Left lung (tissue), 10 donors: ENCODE data around the gene MTHFD1L. TPM values are rescaled to one million over a fixed set of nuclear protein-coding genes. Genes with fewer than 3 reads are reported as not detected.
A peak's percentile ranks its signal among the peaks of the same experiment; 100 is the strongest.
"Not testable (repeated sequence)": the region's sequence is repeated elsewhere in the genome, so short reads cannot be mapped to it uniquely, and the experiment has no call there.

ENCODE experiments used
- ATAC-seq: fragments of 200-7000 bp; cut with Tn5 transposase; one replicate; pipeline ENCODE4 v1.9.1; 2020; ENCODE audit warnings: moderate library complexity
- DNase-seq, 4 donors: peaks; one replicate each; pipeline ENCODE4 v3.0.0-alpha.2; 2013 to 2020
- H3K27ac ChIP-seq, 2 donors: fragments of 200-600 bp; sonication (generic) in 1 of 2; one replicate each; pipeline versions ENCODE4 v1.5.0 to v1.8.0; 2020 to 2021
- H3K27me3 ChIP-seq, 2 donors: fragments of 200-600 bp; sonication (generic) in 1 of 2; one replicate each; pipeline versions ENCODE4 v1.5.0 to v1.8.0; 2020 to 2021
- H3K36me3 ChIP-seq, 2 donors: fragments of 200-600 bp; sonication (generic) in 1 of 2; one replicate each; pipeline versions ENCODE4 v1.5.0 to v1.8.0; 2020 to 2021
- H3K4me1 ChIP-seq, 2 donors: fragments of 200-600 bp; one replicate each; pipeline ENCODE4 v1.8.0; 2021
- H3K4me3 ChIP-seq, 2 donors: fragments of 200-600 bp; sonication (generic) in 1 of 2; one replicate each; pipeline versions ENCODE4 v1.5.0 to v1.8.0; 2020 to 2021; ENCODE audit warnings: mild to moderate bottlenecking in 1 of 2
- H3K9me3 ChIP-seq, 2 donors: fragments of 200-600 bp; sonication (generic) in 1 of 2; one replicate each; pipeline versions ENCODE4 v1.5.0 to v1.8.0; 2020 to 2021
- intact Hi-C, 2 donors: fragments of 100-400 bp; cut with DNase I; formaldehyde crosslinking; loops; one replicate each; pipeline versions ENCODE4 v1.11.2 to v1.14.2; 2022
- polyA plus RNA-seq, 6 donors: library from polyadenylated mRNA; unstranded; fragments of 120-200 nt; gene quantifications; one replicate each; pipeline ENCODE4 v1.2.1, GENCODE V29; 2013; ENCODE audit not compliant: insufficient read length in 6 of 6
- total RNA-seq, 2 donors: library from RNA; stranded (reverse); fragmentation: NEBNext Ultra II Directional; extraction: Animal tissue kit (Norgen Biotek cat#: 25700); gene quantifications; one replicate each; pipeline ENCODE4 v1.2.1, GENCODE V29; 2021
- TF ChIP-seq, protein P1 (sequence below), 2 donors: fragments of 200-600 bp; sonication (generic) in 1 of 2; IDR thresholded peaks; one replicate each; pipeline versions ENCODE4 v1.5.0 to v1.8.0; 2021; ENCODE audit warnings: antibody characterized with exemption in 2 of 2
- donor health status: DM: no; HTN: yes; CAD: no.
- donor health status: DM: no; HTN: no; CAD: no.

The MTHFD1L gene
- total and polyA plus RNA-seq, 8 donors, result 11.9 to 38.2 (median 16.0) TPM

DNA sequence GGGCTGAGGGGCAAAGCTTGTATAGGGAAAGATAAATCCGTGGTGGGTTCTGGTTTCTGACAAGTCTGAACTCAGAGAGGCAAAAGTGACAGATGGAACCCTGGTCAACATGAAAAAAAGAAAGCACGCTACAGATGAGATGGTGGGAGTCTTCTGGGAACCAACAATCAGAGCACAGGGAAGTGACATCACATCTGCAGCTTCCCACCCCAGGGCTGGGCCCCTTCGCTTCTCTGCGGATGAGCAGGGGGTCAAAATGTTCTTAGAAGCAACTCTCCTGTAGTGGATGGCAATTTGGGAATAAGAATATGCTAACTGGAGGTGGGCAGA is 245.0 kb downstream of the MTHFD1L start:
- TF ChIP-seq, protein P1, sequence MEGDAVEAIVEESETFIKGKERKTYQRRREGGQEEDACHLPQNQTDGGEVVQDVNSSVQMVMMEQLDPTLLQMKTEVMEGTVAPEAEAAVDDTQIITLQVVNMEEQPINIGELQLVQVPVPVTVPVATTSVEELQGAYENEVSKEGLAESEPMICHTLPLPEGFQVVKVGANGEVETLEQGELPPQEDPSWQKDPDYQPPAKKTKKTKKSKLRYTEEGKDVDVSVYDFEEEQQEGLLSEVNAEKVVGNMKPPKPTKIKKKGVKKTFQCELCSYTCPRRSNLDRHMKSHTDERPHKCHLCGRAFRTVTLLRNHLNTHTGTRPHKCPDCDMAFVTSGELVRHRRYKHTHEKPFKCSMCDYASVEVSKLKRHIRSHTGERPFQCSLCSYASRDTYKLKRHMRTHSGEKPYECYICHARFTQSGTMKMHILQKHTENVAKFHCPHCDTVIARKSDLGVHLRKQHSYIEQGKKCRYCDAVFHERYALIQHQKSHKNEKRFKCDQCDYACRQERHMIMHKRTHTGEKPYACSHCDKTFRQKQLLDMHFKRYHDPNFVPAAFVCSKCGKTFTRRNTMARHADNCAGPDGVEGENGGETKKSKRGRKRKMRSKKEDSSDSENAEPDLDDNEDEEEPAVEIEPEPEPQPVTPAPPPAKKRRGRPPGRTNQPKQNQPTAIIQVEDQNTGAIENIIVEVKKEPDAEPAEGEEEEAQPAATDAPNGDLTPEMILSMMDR (IDR thresholded peaks at IDR 0.05), result no peak
- DNase-seq (no peak), ATAC-seq (no peak)
- intact Hi-C loops, result no loop called here
- Histone ChIP-seq H3K27ac (no peak overlapping the region), H3K4me1 (no peaks in the 10 kb centered on the region), H3K9me3 (no peaks in the 10 kb centered on the region), H3K27me3 (no peaks in the 10 kb centered on the region), H3K4me3 (no peak overlapping the region), H3K36me3 (no peaks in the 10 kb centered on the region)

GRCh38 chr6:151111670-151112069 is 246.2 kb downstream of the MTHFD1L start:
- no peaks in the 10 kb centered on the region for H3K27me3 ChIP-seq
- TF ChIP-seq, protein P1 (IDR thresholded peaks at IDR 0.05), result no peak
- no peaks in the 10 kb centered on the region for H3K4me1 ChIP-seq
- intact Hi-C loops, result no loop called here
- ATAC-seq (no peak), DNase-seq (peak in 1 of 4 donors; percentile 40)
- H3K27ac ChIP-seq, result no peak overlapping the region
- no peaks in the 10 kb centered on the region for H3K36me3 ChIP-seq
- H3K9me3 ChIP-seq, result no peaks in the 10 kb centered on the region
- no peak overlapping the region for H3K4me3 ChIP-seq

- Histone ChIP-seq H3K27me3 (no peaks in the 10 kb centered on the region), H3K27ac (no peak overlapping the region), H3K4me1 (no peaks in the 10 kb centered on the region), H3K36me3 (no peaks in the 10 kb centered on the region), H3K4me3 (no peak overlapping the region), H3K9me3 (no peaks in the 10 kb centered on the region)
- intact Hi-C loops, result no loop called here
- DNase-seq (peak in 1 of 4 donors; percentile 41), ATAC-seq (no peak)
- TF ChIP-seq, protein P1 (IDR thresholded peaks at IDR 0.05), result no peak
Measured at GRCh38 chr6:151112130-151112529, 246.6 kb downstream of the MTHFD1L start.

- DNase-seq, result not testable (repeated sequence)
Measured at GRCh38 chr6:151112884-151113283, 247.4 kb downstream of the MTHFD1L start.

DNA sequence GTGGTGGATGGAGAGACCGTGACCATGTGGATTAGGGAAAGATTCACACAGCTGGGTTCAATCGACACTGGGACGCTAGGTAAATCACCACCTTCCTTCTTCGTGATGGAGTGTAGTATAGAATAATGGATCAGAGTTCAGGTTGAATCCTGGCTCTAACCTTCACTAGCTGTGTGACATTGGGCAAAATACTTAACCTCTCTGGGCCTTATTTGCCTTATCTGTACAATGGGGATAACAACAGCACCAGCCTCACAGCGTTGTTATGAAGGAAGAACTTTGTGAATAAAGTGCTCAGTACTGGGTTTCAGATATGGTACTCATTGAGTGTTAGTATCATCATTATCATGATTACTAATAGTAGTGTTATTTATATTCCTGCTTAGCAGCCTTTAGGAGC is 248.1 kb downstream of the MTHFD1L start:
- ATAC-seq, result no peak
- intact Hi-C loops, result no loop called here
- H3K36me3 ChIP-seq, result no peaks in the 10 kb centered on the region

More at GRCh38 chr6:151112884-151113283, 247.4 kb downstream of the MTHFD1L start:
- H3K9me3 ChIP-seq, H3K4me3 ChIP-seq, H3K27ac ChIP-seq, ATAC-seq, intact Hi-C loops, H3K36me3 ChIP-seq, H3K27me3 ChIP-seq, H3K4me1 ChIP-seq: not testable (repeated sequence)

More for the DNA sequence above, 248.1 kb downstream of the MTHFD1L start:
- H3K27me3 ChIP-seq, result no peaks in the 10 kb centered on the region
- no peak overlapping the region for H3K27ac ChIP-seq
- H3K4me3 ChIP-seq, result no peak overlapping the region
- DNase-seq, result no peak
- TF ChIP-seq, protein P1 (IDR thresholded peaks at IDR 0.05), result no peak
- H3K4me1 ChIP-seq, result no peaks in the 10 kb centered on the region
- H3K9me3 ChIP-seq, result no peaks in the 10 kb centered on the region
